NCI-H1417 treated with DMSO at 0.1 percent for 48 hours (cell line): ENCODE data around the gene CNBP.
"Not testable (repeated sequence)": the region's sequence is repeated elsewhere in the genome, so short reads cannot be mapped to it uniquely, and the experiment has no call there.

ENCODE experiments used
- DNase-seq: peaks from one replicate; lab custom pipeline; 2025; lab: John Stamatoyannopoulos, UW

CNBP gene

GRCh38 chr3:129183569-129184395 is at the start of gene CNBP:
CNBP (minus strand) TSS chr3:129183896; CDS start chr3:129171757, 12,139 bp downstream.
- DNase-seq: peak; percentile 89

GRCh38 chr3:129231331-129232119 is 47.8 kb upstream of the CNBP start:
- peak; percentile 89 for DNase-seq

GRCh38 chr3:129230311-129231019 is 46.8 kb upstream of the CNBP start:
- no peak for DNase-seq

- no peak for DNase-seq
Measured at GRCh38 chr3:129228891-129229585, 45.3 kb upstream of the CNBP start.

- no peak for DNase-seq
Measured at GRCh38 chr3:129226374-129226773, 42.7 kb upstream of the CNBP start.

GRCh38 chr3:129224984-129225393 is 41.3 kb upstream of the CNBP start:
- no peak for DNase-seq

GRCh38 chr3:129224387-129224786 is 40.7 kb upstream of the CNBP start:
- not testable (repeated sequence) for DNase-seq

GRCh38 chr3:129218742-129219141 is 35.0 kb upstream of the CNBP start:
- DNase-seq: no peak

- no peak for DNase-seq
Measured at GRCh38 chr3:129213238-129213637, 29.5 kb upstream of the CNBP start.

- DNase-seq: no peak
Measured at GRCh38 chr3:129211772-129212171, 28.1 kb upstream of the CNBP start.

- DNase-seq: no peak
Measured at GRCh38 chr3:129211345-129211744, 27.6 kb upstream of the CNBP start.

- DNase-seq: no peak
Measured at GRCh38 chr3:129207479-129207878, 23.8 kb upstream of the CNBP start.

GRCh38 chr3:129205109-129205832 is 21.6 kb upstream of the CNBP start:
- no peak for DNase-seq

GRCh38 chr3:129204473-129204872 is 20.8 kb upstream of the CNBP start:
- DNase-seq: no peak

- DNase-seq: no peak
Measured at GRCh38 chr3:129199366-129199765, 15.7 kb upstream of the CNBP start.

- DNase-seq: no peak
Measured at GRCh38 chr3:129197321-129197720, 13.6 kb upstream of the CNBP start.

GRCh38 chr3:129196601-129197000 is 12.9 kb upstream of the CNBP start:
- no peak for DNase-seq

- no peak for DNase-seq
Measured at GRCh38 chr3:129195731-129196256, 12.1 kb upstream of the CNBP start.

GRCh38 chr3:129189793-129190192 is 6.1 kb upstream of the CNBP start:
- not testable (repeated sequence) for DNase-seq

- no peak for DNase-seq
Measured at GRCh38 chr3:129187857-129188256, 4.2 kb upstream of the CNBP start.

GRCh38 chr3:129185783-129186182 is 2.1 kb upstream of the CNBP start:
- DNase-seq: no peak
